CD4-positive, alpha-beta T cell (primary cell): ENCODE measurements around the gene SLC37A1. TPM values are rescaled to one million over a fixed set of nuclear protein-coding genes. Genes with fewer than 3 reads are reported as not detected.

Experiments
- ATAC-seq: fragments of 200-7000 bp; cut with Tn5 transposase; one replicate; pipeline ENCODE4 v1.10.0; 2022; ENCODE audit warnings: mild to moderate bottlenecking; ENCODE audit not compliant: poor library complexity
- CTCF ChIA-PET: fragments of 350-600 bp; sonication (Branson Sonifier 250); formaldehyde crosslinking; loops from one replicate; lab custom pipeline; 2021; ENCODE audit warnings: antibody characterized with exemption, inconsistent platforms; lab: Charles Lee
- POLR2A ChIA-PET: fragments of 350-600 bp; sonication (Branson Sonifier 250); formaldehyde crosslinking; loops from one replicate; lab custom pipeline; 2021; ENCODE audit warnings: antibody characterized with exemption, inconsistent platforms; lab: Charles Lee
- DNase-seq, 14 experiments: peaks; one replicate each; pipeline ENCODE4 v3.0.0-alpha.2; 2013 to 2020; ENCODE audit warnings: mixed read lengths in 2 of 14
- H3K27ac ChIP-seq, 2 donors: one replicate each; pipeline versions ENCODE4 v1.5.1 to v1.7.0; 2013; ENCODE audit warnings: low read length in 2 of 2, low read depth in 1 of 2, mild to moderate bottlenecking in 1 of 2
- H3K27me3 ChIP-seq, 2 experiments: 1 replicate in 1 of 2; 2 replicates in 1 of 2; pipeline versions ENCODE4 v1.6.1 to v1.7.0; 2013; ENCODE audit warnings: low read length in 2 of 2, control low read depth in 1 of 2, mild to moderate bottlenecking in 1 of 2, moderate library complexity in 1 of 2; ENCODE audit not compliant: insufficient read depth in 2 of 2, control insufficient read depth in 1 of 2
- H3K36me3 ChIP-seq: one replicate; pipeline ENCODE4 v1.6.1; 2013; ENCODE audit warnings: low read length, control low read depth; ENCODE audit not compliant: insufficient read depth
- H3K4me1 ChIP-seq: one replicate; pipeline ENCODE4 v1.6.1; 2013; ENCODE audit warnings: low read length, control low read depth; ENCODE audit not compliant: insufficient read depth
- H3K4me3 ChIP-seq: one replicate; pipeline ENCODE4 v1.5.1; 2013; ENCODE audit warnings: mild to moderate bottlenecking, low read length, moderate library complexity
- H3K9me3 ChIP-seq, 2 experiments: 1 replicate in 1 of 2; 2 replicates in 1 of 2; pipeline versions ENCODE4 v1.6.1 to v1.7.0; 2013; ENCODE audit warnings: low read length in 2 of 2, mild to moderate bottlenecking in 2 of 2, control low read depth in 1 of 2, moderate library complexity in 1 of 2; ENCODE audit not compliant: control insufficient read depth in 1 of 2, insufficient read depth in 1 of 2
- H3K27ac Mint-ChIP-seq: one replicate; pipeline ENCODE4 v1.8.0; 2020; ENCODE audit warnings: mixed read lengths
- H3K27me3 Mint-ChIP-seq: one replicate; pipeline ENCODE4 v1.8.0; 2021; ENCODE audit warnings: mixed read lengths
- H3K36me3 Mint-ChIP-seq: one replicate; pipeline ENCODE4 v1.8.0; 2021; ENCODE audit warnings: low read depth, mixed read lengths
- H3K4me1 Mint-ChIP-seq: one replicate; pipeline ENCODE4 v1.8.0; 2021; ENCODE audit warnings: low read depth, mixed read lengths
- H3K4me3 Mint-ChIP-seq: one replicate; pipeline ENCODE4 v1.8.0; 2020; ENCODE audit warnings: mild to moderate bottlenecking, mixed read lengths
- H3K9me3 Mint-ChIP-seq: one replicate; pipeline ENCODE4 v1.8.0; 2020; ENCODE audit warnings: mixed read lengths
- CTCF ChIP-seq: fragments of 200-600 bp; IDR thresholded peaks from one replicate; pipeline ENCODE4 v1.8.0; 2022; ENCODE audit warnings: antibody characterized with exemption, mild to moderate bottlenecking
- intact Hi-C, 2 experiments: fragments of 100-400 bp; cut with DNase I in 1 of 2; cut with micrococcal nuclease in 1 of 2; formaldehyde crosslinking; loops; one replicate each; pipeline versions ENCODE4 v1.15.1 to v1.9.0; 2023 to 2025; cut with DNase I, micrococcal nuclease
- total RNA-seq, 174 experiments: library from RNA in 2 of 174; stranded (reverse) in 2 of 174; gene quantifications; one replicate each; pipeline ENCODE4 v1.2.3 and lab custom pipeline; 2021 to 2026

Gene SLC37A1
- total RNA-seq, 2 experiments from 2014 or later = 16.4 to 16.7 TPM

- Histone ChIP-seq H3K9me3 (no peaks in the 10 kb centered on the region), H3K36me3 (no peaks in the 10 kb centered on the region), H3K27me3 (no peaks in the 10 kb centered on the region), H3K4me1 (peaks cover 3% of the 10 kb centered on the region), H3K27ac (no peak overlapping the region), H3K4me3 (no peak overlapping the region)
- no peak overlapping the region for H3K4me3 Mint-ChIP-seq
- H3K27ac Mint-ChIP-seq = no peak overlapping the region
- no peaks in the 10 kb centered on the region for H3K9me3 Mint-ChIP-seq
- no peaks in the 10 kb centered on the region for H3K4me1 Mint-ChIP-seq
- ATAC-seq (no peak), DNase-seq (no peak)
- no peaks in the 10 kb centered on the region for H3K36me3 Mint-ChIP-seq
- no peaks in the 10 kb centered on the region for H3K27me3 Mint-ChIP-seq
- POLR2A ChIA-PET = no interaction called here
- CTCF ChIA-PET = no interaction called here
- TF ChIP-seq CTCF = no peak
- intact Hi-C loops = no loop called here
These were observed 110.0 kb downstream of the SLC37A1 start for GRCh38 chr21:42623694-42624093.

- Histone ChIP-seq H3K27ac (no peak overlapping the region), H3K36me3 (no peaks in the 10 kb centered on the region), H3K9me3 (no peaks in the 10 kb centered on the region), H3K4me1 (peaks cover 3% of the 10 kb centered on the region), H3K27me3 (no peaks in the 10 kb centered on the region), H3K4me3 (no peak overlapping the region)
- Mint-ChIP-seq H3K4me1 (no peaks in the 10 kb centered on the region), H3K27ac (no peak overlapping the region), H3K4me3 (no peak overlapping the region), H3K27me3 (no peaks in the 10 kb centered on the region), H3K9me3 (no peaks in the 10 kb centered on the region), H3K36me3 (no peaks in the 10 kb centered on the region)
- POLR2A ChIA-PET = no interaction called here
- no peak for ATAC-seq
- no peak for TF ChIP-seq CTCF
- intact Hi-C loops = no loop called here
- DNase-seq = no peak
- CTCF ChIA-PET = no interaction called here
These were observed 110.6 kb downstream of the SLC37A1 start for GRCh38 chr21:42624095-42624790.

GRCh38 chr21:42624936-42625335 lies 111.3 kb downstream of the SLC37A1 start:
- peaks cover 3% of the 10 kb centered on the region for H3K4me1 ChIP-seq
- H3K4me3 Mint-ChIP-seq = no peak overlapping the region
- ChIA-PET POLR2A (no interaction called here), CTCF (interaction anchor here (1.0 kb wide), 1 partner anchor 29 kb away, joined by 3 read pairs; no protein-coding TSS in a partner anchor)
- intact Hi-C loops = no loop called here
- no peaks in the 10 kb centered on the region for H3K4me1 Mint-ChIP-seq
- H3K27ac Mint-ChIP-seq = no peak overlapping the region
- H3K36me3 ChIP-seq = no peaks in the 10 kb centered on the region
- DNase-seq (no peak), ATAC-seq (no peak)
- H3K36me3 Mint-ChIP-seq = no peaks in the 10 kb centered on the region
- H3K27ac ChIP-seq = no peak overlapping the region
- TF ChIP-seq CTCF = no peak
- no peaks in the 10 kb centered on the region for H3K27me3 Mint-ChIP-seq
- no peak overlapping the region for H3K4me3 ChIP-seq
- no peaks in the 10 kb centered on the region for H3K9me3 Mint-ChIP-seq
- H3K9me3 ChIP-seq = no peaks in the 10 kb centered on the region
- H3K27me3 ChIP-seq = no peaks in the 10 kb centered on the region
